Measurements from ENCODE around the gene TRMT1L.

The TRMT1L gene

GRCh38 chr1:185112356-185112755, 44.4 kb downstream of the TRMT1L start:
- H3K4me3 ChIP-seq (ENCODE audit: low read depth, low read length) = no peak overlapping the region
- no peak for TF ChIP-seq CTCF (IDR thresholded peaks at IDR 0.05; ENCODE audit: insufficient read depth, low read depth, low read length, missing control alignments)
- no peak for DNase-seq (ENCODE audit: low read depth)

- DNase-seq (ENCODE audit: low read depth) = no peak
- no peak overlapping the region for H3K4me3 ChIP-seq (ENCODE audit: low read depth, low read length)
- no peak for TF ChIP-seq CTCF (IDR thresholded peaks at IDR 0.05; ENCODE audit: insufficient read depth, low read depth, low read length, missing control alignments)
Measured at GRCh38 chr1:185111873-185112272, 44.9 kb downstream of the TRMT1L start.

DNA sequence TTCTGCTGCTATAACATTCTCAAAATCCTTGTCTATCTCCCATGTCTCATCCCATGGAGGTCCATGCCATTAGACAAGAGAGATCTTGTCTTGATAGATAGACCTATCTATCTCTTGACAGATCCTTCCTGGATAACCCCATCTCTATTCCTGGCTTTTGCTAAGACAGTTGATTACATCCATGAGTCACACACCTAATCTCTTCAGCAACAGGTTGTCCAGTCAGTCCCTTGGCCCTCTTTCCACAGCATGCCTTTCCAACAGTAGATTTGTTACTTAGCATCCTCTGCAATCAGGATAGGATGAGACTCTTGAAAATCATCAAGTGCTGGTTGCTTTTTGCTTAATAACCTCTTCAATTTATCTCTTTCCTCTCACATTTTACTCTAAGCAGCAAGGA, 46.6 kb downstream of the TRMT1L start:
- DNase-seq (ENCODE audit: low read depth) = no peak
- no peak for TF ChIP-seq CTCF (IDR thresholded peaks at IDR 0.05; ENCODE audit: insufficient read depth, low read depth, low read length, missing control alignments)
- no peak overlapping the region for H3K4me3 ChIP-seq (ENCODE audit: low read depth, low read length)

DNA sequence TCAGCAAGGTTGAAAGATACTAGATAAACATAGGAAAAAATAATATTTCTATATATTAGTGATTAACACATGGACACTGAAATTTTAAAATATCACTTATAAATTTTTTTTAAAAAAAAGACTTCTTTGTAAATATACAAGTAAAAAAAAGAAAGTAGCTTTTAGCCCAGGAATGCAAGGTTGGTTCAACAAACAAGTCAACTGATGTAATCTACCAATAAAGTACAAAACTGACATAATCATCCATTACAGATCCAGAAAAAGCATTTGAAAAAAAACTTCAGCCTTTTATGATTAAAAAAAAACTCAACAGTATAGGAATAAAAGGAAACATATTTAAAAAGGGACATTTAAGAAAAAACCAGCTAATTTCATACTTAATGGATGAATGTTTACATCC, 48.4 kb downstream of the TRMT1L start:
- no peak for TF ChIP-seq CTCF (IDR thresholded peaks at IDR 0.05; ENCODE audit: insufficient read depth, low read depth, low read length, missing control alignments)
- no peak for DNase-seq (ENCODE audit: low read depth)

GRCh38 chr1:185105121-185105520, 51.6 kb downstream of the TRMT1L start:
- no peak for TF ChIP-seq CTCF (IDR thresholded peaks at IDR 0.05; ENCODE audit: insufficient read depth, low read depth, low read length, missing control alignments)
- no peak for DNase-seq (ENCODE audit: low read depth)
- H3K4me3 ChIP-seq (ENCODE audit: low read depth, low read length) = no peak overlapping the region

More for the DNA sequence above, 48.4 kb downstream of the TRMT1L start:
- no peak overlapping the region for H3K4me3 ChIP-seq (ENCODE audit: low read depth, low read length)

DNA sequence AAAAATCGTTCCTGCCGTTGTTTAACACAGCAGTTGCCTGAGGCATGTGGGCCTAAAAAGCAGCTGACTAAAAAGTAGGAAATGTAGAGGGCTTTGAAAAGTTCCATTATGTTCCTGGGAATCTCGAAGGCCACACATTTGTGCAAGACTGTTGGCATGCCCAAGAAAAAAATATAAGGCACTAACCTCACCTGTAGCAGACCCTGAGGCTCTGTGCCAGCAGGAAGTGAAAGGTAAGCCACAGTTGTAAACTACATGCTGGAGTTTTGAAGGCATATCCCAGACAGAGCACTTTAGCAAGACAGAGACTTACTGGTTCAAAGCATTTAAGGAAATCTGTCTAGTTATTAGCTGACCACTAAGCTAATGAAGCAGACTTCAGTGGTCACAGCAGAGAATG, 52.7 kb downstream of the TRMT1L start:
- H3K4me3 ChIP-seq (ENCODE audit: low read depth, low read length) = no peak overlapping the region
- no peak for TF ChIP-seq CTCF (IDR thresholded peaks at IDR 0.05; ENCODE audit: insufficient read depth, low read depth, low read length, missing control alignments)
- DNase-seq (ENCODE audit: low read depth) = no peak

DNA sequence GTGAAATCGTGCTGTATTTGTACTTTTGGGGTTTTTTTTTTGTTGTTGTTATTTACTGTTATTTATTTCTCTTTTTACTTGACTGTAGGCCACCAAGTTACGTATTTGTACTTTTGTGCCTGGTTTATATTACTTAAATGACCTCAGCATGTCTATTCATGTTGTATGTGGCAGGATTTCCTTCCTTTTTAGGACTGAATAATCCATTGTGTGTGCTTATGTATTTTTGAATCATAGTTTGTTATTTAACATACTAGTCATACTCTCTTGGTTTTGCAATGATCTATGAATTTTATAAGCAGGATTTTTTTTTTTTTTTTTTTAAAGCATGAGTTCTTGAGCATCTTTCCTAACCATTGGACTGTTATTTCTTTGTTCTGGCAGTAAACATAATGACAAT, 60.2 kb downstream of the TRMT1L start:
- no peak overlapping the region for H3K4me3 ChIP-seq (ENCODE audit: low read depth, low read length)
- no peak for TF ChIP-seq CTCF (IDR thresholded peaks at IDR 0.05; ENCODE audit: insufficient read depth, low read depth, low read length, missing control alignments)
- no peak for DNase-seq (ENCODE audit: low read depth)
